Activated CD8-positive, alpha-beta T cell treated with anti-CD3 and anti-CD28 coated beads for 36 hours (primary cell): ENCODE measurements around the gene UBE2O. TPM values are rescaled to one million over a fixed set of nuclear protein-coding genes. Genes with fewer than 3 reads are reported as not detected.

Source experiments
- ATAC-seq: fragments of 200-7000 bp; cut with Tn5 transposase; one replicate; pipeline ENCODE4 v1.10.0; 2021; ENCODE audit warnings: mild to moderate bottlenecking, moderate library complexity
- CTCF ChIA-PET: fragments of 350-600 bp; sonication (Branson Sonifier 250); formaldehyde crosslinking; loops from one replicate; lab custom pipeline; 2021; ENCODE audit warnings: antibody characterized with exemption; lab: Charles Lee
- POLR2A ChIA-PET: fragments of 350-600 bp; sonication (Branson Sonifier 250); formaldehyde crosslinking; loops from one replicate; lab custom pipeline; 2021; ENCODE audit warnings: antibody characterized with exemption; lab: Charles Lee
- DNase-seq: peaks from one replicate; pipeline ENCODE4 v3.0.0-alpha.2; 2020
- H3K27ac Mint-ChIP-seq: one replicate; pipeline ENCODE4 v1.8.0; 2021; ENCODE audit warnings: mild to moderate bottlenecking, mixed read lengths
- H3K27me3 Mint-ChIP-seq: one replicate; pipeline ENCODE4 v1.8.0; 2021; ENCODE audit warnings: mixed read lengths
- H3K36me3 Mint-ChIP-seq: one replicate; pipeline ENCODE4 v1.8.0; 2021; ENCODE audit warnings: low read depth, mixed read lengths
- H3K4me1 Mint-ChIP-seq: one replicate; pipeline ENCODE4 v1.8.0; 2021; ENCODE audit warnings: low read depth, mixed read lengths
- H3K4me3 Mint-ChIP-seq: one replicate; pipeline ENCODE4 v1.8.0; 2021; ENCODE audit warnings: mild to moderate bottlenecking, moderate library complexity, mixed read lengths
- H3K9me3 Mint-ChIP-seq: one replicate; pipeline ENCODE4 v1.8.0; 2021; ENCODE audit warnings: mixed read lengths
- CTCF ChIP-seq: fragments of 200-600 bp; IDR thresholded peaks from one replicate; pipeline ENCODE4 v1.8.0; 2022; ENCODE audit warnings: antibody characterized with exemption, mild to moderate bottlenecking
- intact Hi-C: fragments of 100-400 bp; cut with micrococcal nuclease; formaldehyde crosslinking; loops from one replicate; pipeline ENCODE4 v1.10.0; 2022
- total RNA-seq, 2 experiments: library from RNA; stranded (reverse); gene quantifications; one replicate each; pipeline ENCODE4 v1.2.3, GENCODE V29; 2021

Gene UBE2O
- total RNA-seq, 2 experiments from 2014 or later: 36.8 to 39.5 TPM

- no peak for ATAC-seq
- Mint-ChIP-seq H3K36me3 (no peaks in the 10 kb centered on the region), H3K9me3 (no peaks in the 10 kb centered on the region), H3K27ac (no peak overlapping the region), H3K4me3 (no peak overlapping the region), H3K27me3 (no peaks in the 10 kb centered on the region), H3K4me1 (no peaks in the 10 kb centered on the region)
- CTCF ChIA-PET: interaction anchor here (1.1 to 3.0 kb wide), 5 partner anchors 15 to 51 kb away, joined by 3 to 21 read pairs (median 7); partner anchors contain the start of gene RHBDF2
- no peak for DNase-seq
- intact Hi-C loops: no loop called here
- TF ChIP-seq CTCF: no peak
- POLR2A ChIA-PET: interaction anchor here (1.0 kb wide), 1 partner anchor 46 kb away, joined by 3 read pairs; no protein-coding TSS in a partner anchor
Observed at GRCh38 chr17:76459674-76460073, 6.7 kb upstream of the UBE2O start.

DNA sequence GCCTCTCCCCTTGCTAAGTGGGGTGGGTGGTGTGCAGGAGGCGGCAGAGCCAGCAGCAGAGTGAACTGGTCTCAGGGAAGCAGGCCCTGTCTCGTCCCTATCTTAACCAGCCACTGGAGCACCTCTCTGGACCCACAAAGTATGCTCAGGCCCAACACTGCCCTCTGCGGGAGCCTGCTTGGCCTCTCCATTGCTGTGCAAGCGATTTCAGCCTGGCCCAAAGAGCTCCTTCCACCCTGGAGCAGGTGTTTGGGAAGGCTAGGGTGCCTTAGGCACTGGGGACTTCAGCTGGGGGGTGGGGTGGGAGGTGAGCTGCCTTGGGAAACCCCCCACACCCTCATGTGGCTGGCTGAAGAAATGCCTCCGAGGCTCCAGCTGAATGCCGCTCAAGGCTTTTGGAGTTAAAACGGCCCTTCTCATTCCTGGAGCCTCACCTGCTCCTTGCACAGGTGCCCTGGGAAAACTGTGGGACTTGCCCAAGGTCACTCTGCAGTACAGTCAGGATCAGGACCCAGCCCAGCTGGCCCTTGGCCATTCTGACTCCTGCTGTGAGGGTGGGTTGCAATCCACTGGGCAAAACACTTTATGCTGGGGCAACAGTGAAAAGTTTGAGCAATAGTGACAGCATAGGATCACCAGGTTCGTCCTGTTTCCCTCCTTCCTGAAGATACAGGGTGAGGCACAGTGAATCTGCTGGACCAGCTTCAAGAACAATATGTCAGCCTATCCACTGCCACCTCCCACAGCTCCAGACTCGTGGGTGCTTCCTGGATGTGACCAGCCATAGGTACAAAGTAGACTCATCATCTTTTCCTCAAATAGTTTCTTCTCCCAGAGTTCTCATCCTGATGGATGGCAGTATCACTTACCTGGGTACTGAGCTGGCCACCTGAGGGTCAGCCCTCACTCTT, 5.9 kb upstream of the UBE2O start:
- TF ChIP-seq CTCF: no peak
- DNase-seq: peak; percentile 31
- H3K27ac Mint-ChIP-seq: no peak overlapping the region
- H3K9me3 Mint-ChIP-seq: no peaks in the 10 kb centered on the region
- H3K4me1 Mint-ChIP-seq: no peaks in the 10 kb centered on the region
- ATAC-seq: no peak
- POLR2A ChIA-PET: interaction anchor here (0.9 to 1.0 kb wide), 2 partner anchors 16 to 47 kb away, joined by 3 to 4 read pairs; no protein-coding TSS in a partner anchor
- no peak overlapping the region for H3K4me3 Mint-ChIP-seq
- no peaks in the 10 kb centered on the region for H3K27me3 Mint-ChIP-seq
- CTCF ChIA-PET: interaction anchor here (0.7 to 3.0 kb wide), 12 partner anchors 8 to 166 kb away, joined by 3 to 21 read pairs (median 6); partner anchors contain the start of genes AANAT and RHBDF2
- H3K36me3 Mint-ChIP-seq: no peaks in the 10 kb centered on the region
- intact Hi-C loops: no loop called here

GRCh38 chr17:76453431-76453743, 435 bp upstream of the UBE2O start:
- Mint-ChIP-seq H3K27ac (no peak overlapping the region), H3K4me3 (peak overlapping the region; percentile 90), H3K9me3 (no peaks in the 10 kb centered on the region), H3K27me3 (no peaks in the 10 kb centered on the region), H3K36me3 (peaks cover 7% of the 10 kb centered on the region), H3K4me1 (peaks cover 32% of the 10 kb centered on the region)
- ATAC-seq: no peak
- intact Hi-C loops: no loop called here
- POLR2A ChIA-PET: interaction anchor here (0.7 to 1.5 kb wide), 6 partner anchors 14 to 475 kb away, joined by 3 to 5 read pairs (median 3); partner anchors contain the start of gene AANAT
- no peak for DNase-seq
- peak; percentile 0 for TF ChIP-seq CTCF
- CTCF ChIA-PET: interaction anchor here (0.6 to 2.9 kb wide), 9 partner anchors 9 to 154 kb away, joined by 3 to 14 read pairs (median 4); partner anchors contain the start of gene AANAT

DNA sequence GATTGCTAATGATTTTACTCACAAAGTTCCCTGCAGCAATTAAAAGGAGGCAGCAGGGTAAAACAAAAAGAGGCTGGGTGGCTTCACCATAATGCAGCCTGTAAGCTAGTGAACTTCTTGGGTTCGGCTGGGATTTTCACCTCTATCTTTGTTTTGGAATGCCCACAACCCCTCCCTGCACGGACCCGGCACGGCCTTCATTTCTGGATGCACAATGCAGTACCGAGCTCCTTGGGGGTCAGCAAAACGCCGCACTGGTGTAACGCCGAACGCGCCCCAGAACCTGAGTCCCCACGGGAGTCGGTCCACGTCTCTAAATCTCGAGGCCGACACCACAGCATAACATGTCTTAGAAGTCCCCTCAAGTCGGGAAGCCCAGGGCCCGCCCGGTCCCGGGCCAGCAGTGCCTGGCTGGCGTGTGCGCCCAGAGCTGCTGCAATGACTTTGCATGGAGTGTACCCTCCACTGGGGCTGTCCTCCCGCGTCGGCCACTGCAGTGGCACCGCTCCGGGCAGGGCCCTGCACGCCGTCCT, 759 bp downstream of the UBE2O start:
- peaks cover 44% of the 10 kb centered on the region for H3K4me1 Mint-ChIP-seq
- CTCF ChIA-PET: interaction anchor here (0.7 to 2.9 kb wide), 8 partner anchors 11 to 99 kb away, joined by 3 to 14 read pairs (median 3); partner anchors contain the start of genes AANAT and PRPSAP1
- intact Hi-C loops: no loop called here
- peak; percentile 10 for ATAC-seq
- peak overlapping the region; percentile 90 for H3K4me3 Mint-ChIP-seq
- peaks cover 7% of the 10 kb centered on the region for H3K36me3 Mint-ChIP-seq
- H3K27ac Mint-ChIP-seq: peak overlapping the region; percentile 55
- POLR2A ChIA-PET: interaction anchor here (0.7 to 1.9 kb wide), 3 partner anchors 38 to 283 kb away, joined by 3 to 7 read pairs (median 3); no protein-coding TSS in a partner anchor
- H3K9me3 Mint-ChIP-seq: no peaks in the 10 kb centered on the region
- TF ChIP-seq CTCF: no peak
- DNase-seq: peak; percentile 11
- H3K27me3 Mint-ChIP-seq: no peaks in the 10 kb centered on the region
